ENCODE results near the gene SKAP1.
"Not testable (repeated sequence)": the region's sequence is repeated elsewhere in the genome, so short reads cannot be mapped to it uniquely, and the experiment has no call there.

Gene SKAP1

GRCh38 chr17:48445248-48445620 lies 15.2 kb upstream of the SKAP1 start:
- DNase-seq: no peak

GRCh38 chr17:48444516-48445247 lies 14.7 kb upstream of the SKAP1 start:
- no peak for DNase-seq

- no peak for DNase-seq
Observed at GRCh38 chr17:48443712-48444111, 13.7 kb upstream of the SKAP1 start.

GRCh38 chr17:48442819-48443218 lies 12.8 kb upstream of the SKAP1 start:
- DNase-seq: no peak

GRCh38 chr17:48441862-48442261 lies 11.8 kb upstream of the SKAP1 start:
- no peak for DNase-seq

- DNase-seq: no peak
Observed at GRCh38 chr17:48441231-48441711, 11.3 kb upstream of the SKAP1 start.

- no peak for DNase-seq
Observed at GRCh38 chr17:48440669-48441068, 10.7 kb upstream of the SKAP1 start.

GRCh38 chr17:48439875-48440505 lies 10.0 kb upstream of the SKAP1 start:
- DNase-seq: no peak

- no peak for DNase-seq
Observed at GRCh38 chr17:48439110-48439850, 9.3 kb upstream of the SKAP1 start.

- no peak for DNase-seq
Observed at GRCh38 chr17:48438516-48439061, 8.6 kb upstream of the SKAP1 start.

GRCh38 chr17:48433896-48434295 lies 3.9 kb upstream of the SKAP1 start:
- no peak for DNase-seq

- no peak for DNase-seq
Observed at GRCh38 chr17:48432820-48433775, 3.1 kb upstream of the SKAP1 start.

- no peak for DNase-seq
Observed at GRCh38 chr17:48429156-48429555, 858 bp downstream of the SKAP1 start.

GRCh38 chr17:48427598-48427997 lies 2.4 kb downstream of the SKAP1 start:
- peak in 1 of 2 experiments; percentile 9 for DNase-seq

- DNase-seq: no peak
Observed at GRCh38 chr17:48426761-48427500, 3.1 kb downstream of the SKAP1 start.

GRCh38 chr17:48426019-48426665 lies 3.9 kb downstream of the SKAP1 start:
- no peak for DNase-seq

GRCh38 chr17:48422060-48422459 lies 8.0 kb downstream of the SKAP1 start:
- DNase-seq: not testable (repeated sequence)

- no peak for DNase-seq
Observed at GRCh38 chr17:48420823-48421222, 9.2 kb downstream of the SKAP1 start.

- no peak for DNase-seq
Observed at GRCh38 chr17:48416971-48417370, 13.0 kb downstream of the SKAP1 start.

GRCh38 chr17:48413613-48414405 lies 16.2 kb downstream of the SKAP1 start:
- DNase-seq: no peak
